ENCODE results near the gene TRAF6. TPM values are rescaled to one million over a fixed set of nuclear protein-coding genes. Genes with fewer than 3 reads are reported as not detected.

TRAF6 gene
- total RNA-seq, 1 donor from 2014 or later = 6.1 TPM

DNA sequence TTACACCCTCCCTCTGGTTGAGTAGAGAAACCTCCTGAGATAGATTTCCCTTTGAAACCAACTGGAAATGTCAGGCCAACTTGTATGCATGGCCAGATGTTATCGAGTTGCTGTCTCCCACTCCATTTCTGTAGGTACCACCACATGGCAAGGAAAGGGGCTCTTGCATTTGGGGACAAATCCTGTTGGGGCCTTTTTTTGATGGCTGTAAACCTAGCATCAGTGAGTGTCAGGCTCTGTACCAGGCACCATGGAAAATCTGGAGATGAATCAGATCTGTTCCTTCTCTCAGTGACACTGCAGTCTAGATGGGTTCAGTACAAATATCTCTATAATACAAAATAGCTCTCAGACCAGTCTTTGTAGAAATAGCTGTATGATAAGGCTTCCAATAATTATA is 58.4 kb downstream of the TRAF6 start:
- no peaks in the 10 kb centered on the region for H3K36me3 ChIP-seq (ENCODE audit: control insufficient read depth, insufficient read depth, low read length)
- no peak overlapping the region for H3K4me3 ChIP-seq (ENCODE audit: low read depth, low read length)
- DNase-seq (ENCODE audit: low read depth) (no peak), FAIRE-seq (no peak)
- TF ChIP-seq, protein P1, sequence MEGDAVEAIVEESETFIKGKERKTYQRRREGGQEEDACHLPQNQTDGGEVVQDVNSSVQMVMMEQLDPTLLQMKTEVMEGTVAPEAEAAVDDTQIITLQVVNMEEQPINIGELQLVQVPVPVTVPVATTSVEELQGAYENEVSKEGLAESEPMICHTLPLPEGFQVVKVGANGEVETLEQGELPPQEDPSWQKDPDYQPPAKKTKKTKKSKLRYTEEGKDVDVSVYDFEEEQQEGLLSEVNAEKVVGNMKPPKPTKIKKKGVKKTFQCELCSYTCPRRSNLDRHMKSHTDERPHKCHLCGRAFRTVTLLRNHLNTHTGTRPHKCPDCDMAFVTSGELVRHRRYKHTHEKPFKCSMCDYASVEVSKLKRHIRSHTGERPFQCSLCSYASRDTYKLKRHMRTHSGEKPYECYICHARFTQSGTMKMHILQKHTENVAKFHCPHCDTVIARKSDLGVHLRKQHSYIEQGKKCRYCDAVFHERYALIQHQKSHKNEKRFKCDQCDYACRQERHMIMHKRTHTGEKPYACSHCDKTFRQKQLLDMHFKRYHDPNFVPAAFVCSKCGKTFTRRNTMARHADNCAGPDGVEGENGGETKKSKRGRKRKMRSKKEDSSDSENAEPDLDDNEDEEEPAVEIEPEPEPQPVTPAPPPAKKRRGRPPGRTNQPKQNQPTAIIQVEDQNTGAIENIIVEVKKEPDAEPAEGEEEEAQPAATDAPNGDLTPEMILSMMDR (IDR thresholded peaks at IDR 0.05; ENCODE audit: insufficient read depth, low read length, severe bottlenecking) = no peak
- H3K27me3 ChIP-seq (ENCODE audit: control insufficient read depth, insufficient read depth, low read length) = no peaks in the 10 kb centered on the region

DNA sequence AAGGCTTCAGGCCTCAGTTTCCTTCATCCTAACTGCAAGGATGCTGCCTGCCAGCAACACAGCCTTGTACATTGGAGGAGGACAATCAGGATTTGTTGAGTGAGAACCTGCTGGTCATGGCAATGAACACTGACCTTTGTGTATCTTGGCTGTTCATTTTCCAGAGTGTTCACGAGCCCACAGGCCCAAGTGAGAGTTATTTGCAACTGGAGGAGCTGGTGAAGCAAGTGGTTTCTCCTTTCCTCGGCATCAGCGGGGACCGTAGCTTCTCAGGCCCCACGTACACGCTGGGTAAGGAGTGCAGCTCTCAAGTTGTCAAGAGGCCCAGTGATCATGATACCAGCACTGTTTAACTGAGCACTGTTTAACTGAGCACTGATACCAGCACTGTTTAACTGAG is 59.0 kb downstream of the TRAF6 start:
- no peaks in the 10 kb centered on the region for H3K36me3 ChIP-seq (ENCODE audit: control insufficient read depth, insufficient read depth, low read length)
- TF ChIP-seq, protein P1 (IDR thresholded peaks at IDR 0.05; ENCODE audit: insufficient read depth, low read length, severe bottlenecking) = no peak
- H3K4me3 ChIP-seq (ENCODE audit: low read depth, low read length) = no peak overlapping the region
- H3K27me3 ChIP-seq (ENCODE audit: control insufficient read depth, insufficient read depth, low read length) = no peaks in the 10 kb centered on the region
- DNase-seq (ENCODE audit: low read depth) (no peak), FAIRE-seq (no peak)

DNA sequence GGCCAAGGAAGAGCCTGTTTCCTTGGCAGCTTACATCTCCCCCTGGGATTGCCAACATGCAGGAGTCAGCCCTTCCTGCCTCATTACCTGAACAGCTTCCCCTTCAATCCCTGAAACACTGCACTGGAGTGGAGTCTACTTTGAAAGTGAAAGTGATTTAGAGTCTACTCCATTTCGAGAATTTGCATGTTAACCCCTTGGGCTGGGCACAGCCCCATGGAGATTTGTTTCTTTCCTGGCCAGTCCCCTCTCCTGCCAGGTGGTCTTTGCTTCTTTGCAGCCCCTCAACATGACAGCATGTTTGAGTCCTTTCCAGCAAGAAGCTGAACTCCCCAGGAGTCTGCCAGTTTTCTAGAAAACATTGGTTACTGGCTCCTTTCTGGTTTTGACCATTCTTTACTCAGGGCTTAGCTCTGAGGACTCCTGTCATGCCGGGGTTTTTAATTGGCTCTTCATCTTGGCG is 59.9 kb downstream of the TRAF6 start:
- no peaks in the 10 kb centered on the region for H3K27me3 ChIP-seq (ENCODE audit: control insufficient read depth, insufficient read depth, low read length)
- H3K4me3 ChIP-seq (ENCODE audit: low read depth, low read length) = no peak overlapping the region
- no peaks in the 10 kb centered on the region for H3K36me3 ChIP-seq (ENCODE audit: control insufficient read depth, insufficient read depth, low read length)
- TF ChIP-seq, protein P1 (IDR thresholded peaks at IDR 0.05; ENCODE audit: insufficient read depth, low read length, severe bottlenecking) = no peak
- FAIRE-seq (peak; percentile 62), DNase-seq (ENCODE audit: low read depth) (no peak)

DNA sequence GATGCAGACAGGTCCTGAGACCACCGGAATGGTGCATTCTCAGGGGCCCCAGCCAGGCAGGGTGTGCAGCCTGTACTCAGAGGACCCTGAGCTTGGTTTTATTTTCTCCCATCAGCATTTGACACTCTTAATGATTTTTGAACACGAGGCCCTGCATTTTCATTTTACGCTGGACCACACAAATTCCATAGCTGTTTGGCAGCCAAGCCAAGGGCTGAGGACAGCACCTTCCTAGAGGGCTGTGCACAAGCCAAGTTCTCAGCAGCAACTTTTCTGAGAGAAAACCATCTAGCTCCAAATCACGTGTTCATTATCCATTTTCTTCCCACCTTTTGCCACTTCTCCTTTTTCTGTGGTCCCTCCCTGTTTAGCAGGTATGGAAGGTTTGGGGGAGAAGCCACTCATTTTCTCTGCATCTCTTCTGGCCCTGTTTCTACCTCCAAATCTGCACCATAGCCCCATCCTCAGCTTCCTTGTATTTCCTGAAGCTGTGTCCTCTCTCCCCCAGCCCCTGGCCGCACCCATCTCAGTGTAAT is 60.4 kb downstream of the TRAF6 start:
- H3K27me3 ChIP-seq (ENCODE audit: control insufficient read depth, insufficient read depth, low read length) = no peaks in the 10 kb centered on the region
- FAIRE-seq (peak; percentile 86), DNase-seq (ENCODE audit: low read depth) (no peak)
- no peak overlapping the region for H3K4me3 ChIP-seq (ENCODE audit: low read depth, low read length)
- TF ChIP-seq, protein P1 (IDR thresholded peaks at IDR 0.05; ENCODE audit: insufficient read depth, low read length, severe bottlenecking) = no peak
- H3K36me3 ChIP-seq (ENCODE audit: control insufficient read depth, insufficient read depth, low read length) = no peaks in the 10 kb centered on the region

DNA sequence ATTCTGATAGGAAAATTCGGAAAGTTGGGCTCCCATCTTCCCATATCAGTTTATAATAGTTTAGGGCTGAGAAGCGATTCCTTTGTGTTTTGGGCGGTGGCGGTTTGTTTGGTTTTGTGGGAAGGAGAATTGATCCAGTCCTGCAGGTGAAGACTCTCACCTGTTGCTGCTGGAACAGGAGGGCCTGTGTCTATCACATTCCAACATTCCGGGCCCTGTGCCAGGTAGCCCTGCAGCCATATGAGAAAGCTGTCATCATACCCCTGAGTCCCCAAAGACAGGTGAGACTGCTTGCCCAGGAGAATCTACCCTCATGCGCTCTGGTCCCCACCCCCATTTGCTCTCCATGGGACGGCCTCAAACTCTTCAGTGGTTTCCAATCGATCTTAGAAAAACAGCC is 62.1 kb downstream of the TRAF6 start:
- DNase-seq (ENCODE audit: low read depth) (peak; percentile 63), FAIRE-seq (no peak)
- Histone ChIP-seq H3K4me3 (ENCODE audit: low read depth, low read length) (no peak overlapping the region), H3K36me3 (ENCODE audit: control insufficient read depth, insufficient read depth, low read length) (no peaks in the 10 kb centered on the region), H3K27me3 (ENCODE audit: control insufficient read depth, insufficient read depth, low read length) (no peaks in the 10 kb centered on the region)
- TF ChIP-seq, protein P1 (IDR thresholded peaks at IDR 0.05; ENCODE audit: insufficient read depth, low read length, severe bottlenecking) = no peak

DNA sequence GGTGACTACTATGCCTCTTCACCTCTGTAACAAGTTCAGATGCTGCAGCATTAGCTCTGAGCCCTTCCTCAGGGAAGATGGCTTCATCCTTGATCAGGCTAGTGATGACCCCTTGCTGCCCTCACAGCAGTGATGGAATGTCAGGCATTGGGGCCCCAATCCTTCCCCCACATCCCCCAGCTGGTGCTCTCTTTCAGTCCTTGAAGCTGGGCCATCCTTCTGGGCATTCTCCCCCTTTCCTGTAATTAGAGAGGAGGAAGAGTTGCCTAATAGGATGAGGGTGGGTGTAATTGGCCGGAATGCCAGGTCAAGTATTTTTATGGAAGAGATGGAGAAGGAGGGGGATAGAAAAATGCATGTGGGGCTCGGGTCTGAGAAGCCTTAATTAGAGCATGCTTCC is 62.6 kb downstream of the TRAF6 start:
- H3K36me3 ChIP-seq (ENCODE audit: control insufficient read depth, insufficient read depth, low read length) = no peaks in the 10 kb centered on the region
- no peaks in the 10 kb centered on the region for H3K27me3 ChIP-seq (ENCODE audit: control insufficient read depth, insufficient read depth, low read length)
- no peak overlapping the region for H3K4me3 ChIP-seq (ENCODE audit: low read depth, low read length)
- TF ChIP-seq, protein P1 (IDR thresholded peaks at IDR 0.05; ENCODE audit: insufficient read depth, low read length, severe bottlenecking) = no peak
- no peak for DNase-seq (ENCODE audit: low read depth)
- no peak for FAIRE-seq

Data from bronchial epithelial cell (primary cell).